Right atrium auricular region (tissue), 2 donors: ENCODE data around the gene ZBTB16. TPM values are rescaled to one million over a fixed set of nuclear protein-coding genes. Genes with fewer than 3 reads are reported as not detected.

ENCODE experiments used
- DNase-seq: peaks from one replicate; pipeline ENCODE4 v3.0.0-alpha.2; 2019; ENCODE audit warnings: low spot score
- H3K27ac ChIP-seq, 2 donors: fragments of 200-600 bp; sonication (generic); 1 replicate in 1 of 2; 2 replicates in 1 of 2; pipeline ENCODE4 v1.5.1; 2016 to 2019
- H3K27me3 ChIP-seq, 2 donors: fragments of 200-600 bp; sonication (generic); one replicate each; pipeline versions ENCODE4 v1.5.1 to v1.6.0; 2017 to 2019
- H3K36me3 ChIP-seq: fragments of 200-600 bp; sonication (generic); one replicate; pipeline ENCODE4 v1.5.1; 2016
- H3K4me1 ChIP-seq, 2 donors: fragments of 200-600 bp; sonication (generic); one replicate each; pipeline versions ENCODE4 v1.5.1 to v1.6.0; 2017 to 2019
- H3K4me3 ChIP-seq, 2 donors: fragments of 200-600 bp; sonication (generic); 1 replicate in 1 of 2; 2 replicates in 1 of 2; pipeline ENCODE4 v1.5.1; 2017 to 2019; ENCODE audit warnings: mild to moderate bottlenecking in 1 of 2, moderate library complexity in 1 of 2
- H3K9me3 ChIP-seq, 2 donors: fragments of 200-600 bp; sonication (generic); one replicate each; pipeline ENCODE4 v1.5.1; 2019
- total RNA-seq, 2 donors: library from RNA; depleted of rRNA; stranded (reverse); fragments of >200 nt; gene quantifications; one replicate each; pipeline ENCODE4 v1.1.0, GENCODE V29; 2016
- TF ChIP-seq, protein P1 (sequence below), 2 donors: fragments of 200-600 bp; sonication (generic); IDR thresholded peaks; one replicate each; pipeline ENCODE4 v1.5.1; 2019; ENCODE audit warnings: antibody characterized with exemption in 2 of 2

Gene ZBTB16
- total RNA-seq, 2 donors from 2014 or later: 65.5 to 101 TPM

DNA sequence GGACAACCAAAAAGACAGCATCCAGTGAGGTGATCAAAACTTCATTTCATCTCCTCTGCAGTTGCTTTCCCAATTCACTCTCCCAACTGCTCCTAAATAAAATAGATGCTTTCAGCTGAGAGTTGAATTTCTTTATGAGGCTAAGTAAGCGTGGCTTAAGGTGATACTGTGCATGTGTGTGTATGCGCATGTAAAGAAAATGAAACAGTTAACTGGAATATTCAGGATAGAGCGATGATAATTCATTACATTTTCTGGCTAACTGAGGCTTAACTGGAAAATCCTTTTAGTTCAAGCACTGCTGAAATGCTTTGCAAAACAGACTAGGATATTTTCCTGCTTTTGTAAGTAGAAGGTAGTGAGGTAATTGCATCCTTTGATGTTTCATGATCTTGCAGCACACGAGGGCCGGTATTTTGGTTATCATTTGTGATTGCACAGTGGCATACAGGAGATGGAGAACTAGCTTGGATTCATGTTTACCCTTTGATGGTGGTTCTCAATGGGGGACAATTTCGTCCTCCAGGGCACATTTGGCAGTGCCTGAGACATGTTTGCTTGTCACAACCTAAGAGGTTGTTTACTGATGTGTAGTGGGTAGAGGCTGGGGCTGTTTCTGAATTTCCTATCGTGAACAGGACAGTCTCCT lies 71.2 kb downstream of the ZBTB16 start:
- TF ChIP-seq, protein P1, sequence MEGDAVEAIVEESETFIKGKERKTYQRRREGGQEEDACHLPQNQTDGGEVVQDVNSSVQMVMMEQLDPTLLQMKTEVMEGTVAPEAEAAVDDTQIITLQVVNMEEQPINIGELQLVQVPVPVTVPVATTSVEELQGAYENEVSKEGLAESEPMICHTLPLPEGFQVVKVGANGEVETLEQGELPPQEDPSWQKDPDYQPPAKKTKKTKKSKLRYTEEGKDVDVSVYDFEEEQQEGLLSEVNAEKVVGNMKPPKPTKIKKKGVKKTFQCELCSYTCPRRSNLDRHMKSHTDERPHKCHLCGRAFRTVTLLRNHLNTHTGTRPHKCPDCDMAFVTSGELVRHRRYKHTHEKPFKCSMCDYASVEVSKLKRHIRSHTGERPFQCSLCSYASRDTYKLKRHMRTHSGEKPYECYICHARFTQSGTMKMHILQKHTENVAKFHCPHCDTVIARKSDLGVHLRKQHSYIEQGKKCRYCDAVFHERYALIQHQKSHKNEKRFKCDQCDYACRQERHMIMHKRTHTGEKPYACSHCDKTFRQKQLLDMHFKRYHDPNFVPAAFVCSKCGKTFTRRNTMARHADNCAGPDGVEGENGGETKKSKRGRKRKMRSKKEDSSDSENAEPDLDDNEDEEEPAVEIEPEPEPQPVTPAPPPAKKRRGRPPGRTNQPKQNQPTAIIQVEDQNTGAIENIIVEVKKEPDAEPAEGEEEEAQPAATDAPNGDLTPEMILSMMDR (IDR thresholded peaks at IDR 0.05): no peak
- peak overlapping the region in 1 of 2 donors; percentile 74 for H3K27ac ChIP-seq
- H3K4me1 ChIP-seq: peaks cover 0 to 100% of the 10 kb centered on the region in 2 donors
- H3K27me3 ChIP-seq: no peaks in the 10 kb centered on the region
- DNase-seq: no peak
- H3K4me3 ChIP-seq: no peak overlapping the region
- H3K9me3 ChIP-seq: no peaks in the 10 kb centered on the region
- peaks cover 39% of the 10 kb centered on the region for H3K36me3 ChIP-seq

DNA sequence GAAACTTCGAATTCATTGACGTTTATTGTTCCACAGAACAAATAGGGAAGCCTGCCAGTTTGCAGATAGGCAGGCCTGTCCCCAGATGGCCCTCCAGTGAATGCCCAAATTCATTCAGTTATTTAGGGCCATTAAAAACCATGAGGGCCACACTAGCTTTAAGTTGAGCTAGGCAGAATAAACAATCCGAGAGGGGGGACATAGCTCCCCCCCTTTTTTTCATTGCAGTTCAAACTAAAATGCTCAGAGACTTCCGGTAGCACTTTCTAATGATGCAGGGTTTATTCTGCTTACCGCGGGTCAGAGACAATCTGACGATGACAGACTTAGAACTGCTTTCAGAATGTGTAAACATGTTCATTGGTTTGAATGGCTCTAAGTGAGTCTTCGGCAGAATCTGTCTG lies 72.0 kb downstream of the ZBTB16 start:
- Histone ChIP-seq H3K36me3 (peaks cover 32% of the 10 kb centered on the region), H3K27ac (peak overlapping the region; percentile 69 to 74)

DNA sequence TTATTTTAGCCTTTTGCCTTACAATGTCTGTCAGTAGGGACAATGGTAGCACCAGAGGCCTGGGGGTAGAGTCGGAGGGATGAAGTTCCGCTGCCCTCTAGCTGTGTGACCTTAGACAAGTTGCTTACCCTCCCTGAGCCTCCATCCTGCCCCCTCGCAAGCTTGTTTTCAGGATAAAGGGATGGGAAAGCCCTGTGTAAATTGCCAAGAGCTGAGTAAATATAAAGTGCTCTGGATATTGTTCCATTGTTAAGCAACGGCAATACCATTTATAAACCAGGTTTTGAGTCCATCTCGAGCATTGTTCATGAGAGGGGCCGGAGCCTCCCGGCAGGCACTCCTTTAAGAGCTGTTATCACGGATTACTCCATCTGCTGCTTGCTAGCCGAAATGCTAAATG lies 72.9 kb downstream of the ZBTB16 start:
- no peak overlapping the region for H3K4me3 ChIP-seq
- no peak for DNase-seq
- H3K4me1 ChIP-seq: peaks cover 0 to 100% of the 10 kb centered on the region in 2 donors
- H3K27me3 ChIP-seq: no peaks in the 10 kb centered on the region
- TF ChIP-seq, protein P1 (IDR thresholded peaks at IDR 0.05): no peak
- peaks cover 26% of the 10 kb centered on the region for H3K36me3 ChIP-seq
- H3K9me3 ChIP-seq: no peaks in the 10 kb centered on the region
- H3K27ac ChIP-seq: peak overlapping the region; percentile 69 to 74

More for the DNA sequence above, 72.0 kb downstream of the ZBTB16 start:
- TF ChIP-seq, protein P1 (IDR thresholded peaks at IDR 0.05): no peak
- H3K4me3 ChIP-seq: no peak overlapping the region
- H3K4me1 ChIP-seq: peaks cover 0 to 100% of the 10 kb centered on the region in 2 donors
- H3K27me3 ChIP-seq: no peaks in the 10 kb centered on the region
- no peak for DNase-seq
- no peaks in the 10 kb centered on the region for H3K9me3 ChIP-seq

DNA sequence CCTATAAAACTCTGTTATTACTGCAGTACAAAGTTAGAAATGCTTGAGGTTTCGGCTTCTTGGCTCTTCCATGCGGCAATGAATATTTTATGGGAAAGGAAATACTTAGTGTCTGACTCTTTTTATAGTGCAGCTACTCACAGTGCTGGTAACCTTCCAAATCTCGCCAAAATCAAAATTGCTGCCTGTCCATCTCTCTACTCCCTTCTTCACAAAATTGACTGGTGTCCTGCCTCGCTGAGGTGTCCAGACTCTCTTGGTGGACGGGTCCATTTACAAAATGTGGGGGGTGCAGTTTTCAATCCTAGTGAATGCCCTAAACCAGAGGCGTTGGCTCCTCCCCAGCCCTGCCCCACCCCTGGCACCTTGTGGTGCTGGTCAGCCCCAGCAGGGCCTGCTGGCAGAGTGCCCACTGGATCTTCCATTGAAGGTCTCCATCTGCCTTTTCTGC lies 73.5 kb downstream of the ZBTB16 start:
- peaks cover 27% of the 10 kb centered on the region for H3K36me3 ChIP-seq
- DNase-seq: no peak

DNA sequence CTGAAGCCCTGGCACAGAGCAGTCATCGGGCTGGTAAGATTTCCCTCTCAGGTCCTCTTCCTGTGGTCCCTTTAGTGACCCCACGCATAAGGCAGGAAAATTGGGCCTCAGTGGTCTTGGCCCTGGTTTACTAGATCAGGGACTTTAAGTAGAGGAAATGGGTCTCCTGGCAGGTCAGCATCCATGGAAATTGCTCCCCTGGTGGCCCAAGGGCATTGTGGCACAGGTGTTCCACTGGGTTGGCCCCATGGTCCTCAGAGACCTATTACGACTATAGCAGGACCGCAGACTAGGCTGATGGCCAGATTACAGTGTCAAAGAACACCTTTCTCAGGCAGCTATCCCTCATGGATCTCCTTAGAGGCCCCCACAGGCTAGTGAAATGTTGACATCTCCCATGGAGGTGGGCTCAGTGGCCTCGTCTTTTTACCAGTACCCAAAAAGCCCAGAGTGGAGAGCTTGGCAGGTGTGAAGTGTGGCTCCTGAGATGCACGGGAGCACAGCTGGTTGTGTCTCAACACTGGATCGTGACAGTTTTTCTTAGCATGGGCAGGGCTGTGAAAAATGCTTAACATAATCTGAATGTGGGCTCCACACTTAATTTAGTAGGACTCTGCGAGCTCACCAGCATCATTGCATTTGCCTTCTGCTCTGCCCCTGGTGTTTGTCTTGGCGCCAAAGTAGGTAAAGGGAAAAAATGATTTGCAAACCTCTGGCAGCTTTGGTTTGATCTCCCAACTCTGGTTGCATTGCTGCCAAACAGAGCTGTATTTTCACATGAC lies 74.2 kb downstream of the ZBTB16 start:
- Histone ChIP-seq H3K36me3 (peaks cover 27% of the 10 kb centered on the region), H3K9me3 (no peaks in the 10 kb centered on the region), H3K4me1 (peaks cover 0 to 100% of the 10 kb centered on the region in 2 donors), H3K4me3 (no peak overlapping the region), H3K27me3 (no peaks in the 10 kb centered on the region), H3K27ac (peak overlapping the region; percentile 69 to 74)
- TF ChIP-seq, protein P1 (IDR thresholded peaks at IDR 0.05): no peak
- DNase-seq: no peak

More for the DNA sequence above, 73.5 kb downstream of the ZBTB16 start:
- TF ChIP-seq, protein P1 (IDR thresholded peaks at IDR 0.05): no peak
- Histone ChIP-seq H3K4me3 (no peak overlapping the region), H3K27ac (peak overlapping the region; percentile 69 to 74), H3K4me1 (peaks cover 0 to 100% of the 10 kb centered on the region in 2 donors), H3K9me3 (no peaks in the 10 kb centered on the region), H3K27me3 (no peaks in the 10 kb centered on the region)
